ENCODE results near the gene CMTM3.
"Not testable (repeated sequence)": the region's sequence is repeated elsewhere in the genome, so short reads cannot be mapped to it uniquely, and the experiment has no call there.

The CMTM3 gene

GRCh38 chr16:66566051-66566901 lies 38.2 kb upstream of the CMTM3 start, which contains the start of gene CMTM1:
Gene CMTM1 (plus strand): TSS chr16:66566439. CDS start chr16:66566514, 75 bp downstream.
- no peak for DNase-seq (ENCODE audit: low read depth)
- no peak within 1 kb of the TSS for H3K4me3 ChIP-seq (replicated peaks; ENCODE audit: low read depth, low read length)
- TF ChIP-seq, protein P1, sequence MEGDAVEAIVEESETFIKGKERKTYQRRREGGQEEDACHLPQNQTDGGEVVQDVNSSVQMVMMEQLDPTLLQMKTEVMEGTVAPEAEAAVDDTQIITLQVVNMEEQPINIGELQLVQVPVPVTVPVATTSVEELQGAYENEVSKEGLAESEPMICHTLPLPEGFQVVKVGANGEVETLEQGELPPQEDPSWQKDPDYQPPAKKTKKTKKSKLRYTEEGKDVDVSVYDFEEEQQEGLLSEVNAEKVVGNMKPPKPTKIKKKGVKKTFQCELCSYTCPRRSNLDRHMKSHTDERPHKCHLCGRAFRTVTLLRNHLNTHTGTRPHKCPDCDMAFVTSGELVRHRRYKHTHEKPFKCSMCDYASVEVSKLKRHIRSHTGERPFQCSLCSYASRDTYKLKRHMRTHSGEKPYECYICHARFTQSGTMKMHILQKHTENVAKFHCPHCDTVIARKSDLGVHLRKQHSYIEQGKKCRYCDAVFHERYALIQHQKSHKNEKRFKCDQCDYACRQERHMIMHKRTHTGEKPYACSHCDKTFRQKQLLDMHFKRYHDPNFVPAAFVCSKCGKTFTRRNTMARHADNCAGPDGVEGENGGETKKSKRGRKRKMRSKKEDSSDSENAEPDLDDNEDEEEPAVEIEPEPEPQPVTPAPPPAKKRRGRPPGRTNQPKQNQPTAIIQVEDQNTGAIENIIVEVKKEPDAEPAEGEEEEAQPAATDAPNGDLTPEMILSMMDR (IDR thresholded peaks at IDR 0.05; ENCODE audit: low read length, missing control alignments) = no peak

- not testable (repeated sequence) for H3K4me3 ChIP-seq (replicated peaks; ENCODE audit: low read depth, low read length); DNase-seq (ENCODE audit: low read depth)
Measured at GRCh38 chr16:66567270-66567669, 37.2 kb upstream of the CMTM3 start.

DNA sequence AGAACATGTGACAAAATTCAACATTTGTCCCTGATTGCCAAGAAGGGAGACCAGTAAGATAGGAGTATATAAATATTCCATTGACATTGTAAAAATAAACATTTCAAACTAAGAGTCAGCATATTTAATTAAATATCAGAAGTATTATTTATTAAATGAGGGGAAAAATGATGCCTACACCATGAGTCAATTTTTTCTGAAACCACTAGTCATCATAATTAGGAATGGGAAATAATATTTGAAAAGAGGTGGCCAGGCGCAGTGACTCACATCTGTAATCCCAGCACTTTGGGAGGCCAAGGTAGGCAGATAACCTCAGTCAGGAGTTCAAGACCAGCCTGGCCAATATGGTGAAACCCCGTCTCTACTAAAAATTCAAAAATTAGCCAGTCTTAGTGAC lies 36.1 kb upstream of the CMTM3 start:
- H3K4me3 ChIP-seq (replicated peaks; ENCODE audit: low read depth, low read length) = no peak overlapping the region
- TF ChIP-seq, protein P1 (IDR thresholded peaks at IDR 0.05; ENCODE audit: low read length, missing control alignments) = no peak
- DNase-seq (ENCODE audit: low read depth) = peak; percentile 17

- H3K4me3 ChIP-seq (replicated peaks; ENCODE audit: low read depth, low read length) = no peak overlapping the region
- TF ChIP-seq, protein P1 (IDR thresholded peaks at IDR 0.05; ENCODE audit: low read length, missing control alignments) = no peak
- peak; percentile 40 for DNase-seq (ENCODE audit: low read depth)
Measured at GRCh38 chr16:66569131-66569530, 35.4 kb upstream of the CMTM3 start.

GRCh38 chr16:66569827-66570405 lies 34.6 kb upstream of the CMTM3 start:
- DNase-seq (ENCODE audit: low read depth) = peak; percentile 80
- TF ChIP-seq, protein P1 (IDR thresholded peaks at IDR 0.05; ENCODE audit: low read length, missing control alignments) = no peak
- H3K4me3 ChIP-seq (replicated peaks; ENCODE audit: low read depth, low read length) = no peak overlapping the region

DNA sequence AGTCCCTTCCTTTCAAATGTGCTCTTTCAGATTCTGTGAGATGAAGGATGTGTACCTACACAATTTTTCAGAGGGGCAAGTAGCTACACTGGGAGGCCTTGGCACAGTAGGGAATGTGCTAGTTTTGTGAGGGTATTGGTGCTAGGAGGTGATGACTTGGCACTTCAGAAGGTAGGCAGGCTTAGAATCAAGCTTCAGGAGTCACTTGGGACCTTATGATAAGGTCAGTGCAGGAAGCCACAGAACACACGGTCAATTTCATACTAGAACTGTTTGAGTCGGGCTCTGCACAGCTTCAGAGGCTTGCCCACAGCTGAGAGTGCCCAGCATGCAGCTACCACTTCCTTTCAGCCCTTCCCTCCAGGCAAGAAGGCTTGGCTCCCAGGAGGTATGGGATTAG lies 32.1 kb upstream of the CMTM3 start:
- DNase-seq (ENCODE audit: low read depth) = no peak
- TF ChIP-seq, protein P1 (IDR thresholded peaks at IDR 0.05; ENCODE audit: low read length, missing control alignments) = no peak
- no peak overlapping the region for H3K4me3 ChIP-seq (replicated peaks; ENCODE audit: low read depth, low read length)

- TF ChIP-seq, protein P1 (IDR thresholded peaks at IDR 0.05; ENCODE audit: low read length, missing control alignments) = no peak
- no peak overlapping the region for H3K4me3 ChIP-seq (replicated peaks; ENCODE audit: low read depth, low read length)
- DNase-seq (ENCODE audit: low read depth) = peak; percentile 45
Measured at GRCh38 chr16:66574081-66574480, 30.4 kb upstream of the CMTM3 start.
